Epidermal melanocyte (primary cell): Measurements from ENCODE around the gene JCAD.

Source experiments
- DNase-seq: peaks from one replicate; pipeline ENCODE4 v3.0.0; 2011; ENCODE audit warnings: low spot score; ENCODE audit not compliant: insufficient read length

The JCAD gene

DNA sequence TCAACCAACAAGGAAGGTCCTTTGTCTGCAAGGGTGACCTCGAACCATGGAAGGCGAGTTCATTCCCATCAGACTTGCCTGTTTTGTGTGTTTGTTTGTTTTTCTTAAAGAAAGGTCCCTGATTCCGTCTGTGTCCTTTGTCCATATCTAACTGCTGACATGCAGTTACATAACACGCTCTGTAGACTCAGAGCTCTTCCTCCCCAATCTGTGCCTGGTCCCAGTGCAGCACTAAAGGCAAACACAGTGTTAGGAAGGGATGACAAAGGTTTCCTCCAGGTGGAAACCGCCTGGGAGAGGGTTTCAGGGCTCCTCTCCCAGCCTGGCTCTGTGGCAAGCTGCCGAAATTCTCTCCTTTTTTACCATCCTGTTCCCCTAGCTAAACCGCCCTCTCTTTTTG, 13.4 kb downstream of the JCAD start:
- DNase-seq: no peak

- no peak for DNase-seq
Observed at GRCh38 chr10:30043476-30044270, 15.7 kb downstream of the JCAD start.

- DNase-seq: no peak
Observed at GRCh38 chr10:30042820-30043219, 16.6 kb downstream of the JCAD start.

DNA sequence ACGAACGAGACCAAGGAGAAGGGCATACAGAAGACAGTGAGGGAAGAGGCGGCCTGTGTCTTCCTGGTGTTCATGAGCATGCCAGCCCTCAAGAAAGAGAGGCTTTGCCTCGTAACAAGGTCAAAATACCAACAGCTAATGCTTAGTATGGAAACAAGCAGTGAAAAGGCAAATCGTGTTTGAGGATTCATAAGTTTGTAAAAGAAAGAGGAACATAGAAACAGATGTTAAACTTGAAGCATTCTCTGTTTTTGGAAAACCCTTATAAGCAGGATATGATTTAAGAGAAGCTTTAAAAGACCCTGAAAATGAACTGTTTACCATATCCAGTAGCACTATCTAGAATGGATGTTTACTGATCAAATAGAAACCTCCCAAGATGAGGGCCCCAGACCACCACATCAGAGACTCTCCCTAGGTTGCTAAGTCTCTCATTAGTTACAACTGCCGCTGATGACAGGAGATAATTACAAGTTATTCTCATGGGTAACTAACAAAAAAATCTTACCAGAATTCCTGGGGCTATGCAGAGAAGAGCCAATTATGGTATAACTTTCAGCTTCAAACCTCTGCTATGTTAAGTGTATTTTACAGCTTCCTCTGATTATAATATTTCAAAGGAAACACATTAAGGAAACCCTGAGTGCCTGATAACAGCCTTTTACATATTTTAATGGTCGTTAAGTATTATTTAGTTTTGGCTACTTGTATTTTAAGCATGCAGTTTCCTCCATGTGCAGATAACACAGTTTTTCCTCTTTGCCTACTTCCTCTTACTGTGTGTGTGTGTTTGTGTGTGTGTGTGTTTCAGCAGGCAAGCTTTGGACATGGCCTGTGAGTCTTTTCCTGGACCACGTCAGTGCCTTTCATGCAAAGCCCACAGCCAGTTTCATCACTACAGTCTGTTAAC, 17.9 kb downstream of the JCAD start:
- no peak for DNase-seq

GRCh38 chr10:30040597-30040996, 18.8 kb downstream of the JCAD start:
- no peak for DNase-seq

DNA sequence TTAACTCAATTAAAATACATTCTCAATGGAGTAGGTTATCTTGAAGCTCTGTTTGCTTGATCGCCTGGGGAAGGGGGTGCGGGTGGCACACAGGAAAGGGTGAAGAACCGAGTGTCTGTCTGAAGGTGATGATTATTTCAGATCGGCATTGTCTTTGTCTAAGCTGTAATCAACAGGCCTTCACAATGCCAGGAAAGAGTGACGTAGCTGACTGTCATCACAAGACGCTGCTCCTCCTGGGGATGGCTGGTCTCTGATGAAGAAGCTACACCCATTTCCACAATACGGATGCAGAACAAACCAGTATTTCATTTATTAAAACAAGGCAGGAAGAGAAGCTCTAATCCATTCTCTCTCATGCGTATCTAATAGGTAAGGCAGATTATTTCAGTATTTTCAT, 19.4 kb downstream of the JCAD start:
- no peak for DNase-seq

- DNase-seq: no peak
Observed at GRCh38 chr10:30039567-30039966, 19.8 kb downstream of the JCAD start.

DNA sequence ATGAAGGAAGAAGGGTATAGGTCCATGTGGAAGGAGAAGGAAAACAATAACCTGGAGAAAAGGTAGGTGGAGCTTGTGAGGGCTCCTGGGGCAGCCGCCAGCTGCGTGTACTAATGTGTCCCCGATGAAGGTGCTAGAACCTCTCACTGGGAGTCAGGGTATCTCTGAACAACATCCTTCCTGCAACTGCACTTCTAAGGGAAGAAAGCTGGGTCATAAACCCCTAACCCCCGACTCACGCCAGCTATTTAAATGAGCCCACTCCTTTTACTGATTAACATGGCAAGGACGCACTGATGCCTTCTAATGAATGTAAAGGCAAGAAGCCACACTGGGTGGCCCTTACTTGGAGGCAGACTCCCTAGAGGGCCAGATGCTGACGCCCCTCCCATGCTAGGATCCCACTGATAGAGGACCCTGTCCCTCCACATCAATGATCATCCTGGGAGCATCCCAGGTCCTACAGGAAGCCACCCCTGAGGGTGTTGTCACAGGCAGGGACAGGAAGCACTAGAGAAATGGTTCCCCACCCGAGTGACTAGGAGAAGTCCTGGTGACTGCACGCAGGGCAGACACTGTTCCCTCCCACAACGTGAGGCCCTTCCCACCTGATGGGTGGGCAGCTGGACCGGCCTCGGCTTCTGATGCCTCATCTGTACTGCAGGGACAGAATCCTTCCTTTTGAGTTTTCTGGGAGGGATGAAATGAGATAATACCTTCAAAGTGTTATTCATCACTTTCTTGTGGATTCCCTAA, 20.4 kb downstream of the JCAD start:
- DNase-seq: no peak

- DNase-seq: no peak
Observed at GRCh38 chr10:30037620-30038336, 21.6 kb downstream of the JCAD start.

GRCh38 chr10:30036811-30037210, 22.6 kb downstream of the JCAD start:
- no peak for DNase-seq

DNA sequence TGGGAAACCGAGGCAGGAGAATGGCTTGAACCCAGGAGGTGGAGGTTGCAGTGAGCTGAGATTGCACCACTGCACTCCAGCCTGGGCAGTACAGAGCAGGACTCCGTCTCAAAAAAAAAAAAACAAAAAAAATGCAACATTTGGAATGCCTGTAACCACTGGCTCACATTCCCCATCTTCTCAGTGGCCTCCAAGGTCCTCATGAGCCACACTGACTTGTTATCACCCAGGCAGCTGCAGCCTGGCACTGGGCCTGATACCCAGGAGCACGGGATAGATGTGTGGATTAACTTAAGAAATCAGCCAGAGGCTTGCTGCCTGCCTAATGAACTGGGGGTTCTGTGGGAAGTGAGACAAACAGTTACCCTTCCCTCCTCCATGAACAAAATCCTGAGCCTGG, 23.0 kb downstream of the JCAD start:
- no peak for DNase-seq

DNA sequence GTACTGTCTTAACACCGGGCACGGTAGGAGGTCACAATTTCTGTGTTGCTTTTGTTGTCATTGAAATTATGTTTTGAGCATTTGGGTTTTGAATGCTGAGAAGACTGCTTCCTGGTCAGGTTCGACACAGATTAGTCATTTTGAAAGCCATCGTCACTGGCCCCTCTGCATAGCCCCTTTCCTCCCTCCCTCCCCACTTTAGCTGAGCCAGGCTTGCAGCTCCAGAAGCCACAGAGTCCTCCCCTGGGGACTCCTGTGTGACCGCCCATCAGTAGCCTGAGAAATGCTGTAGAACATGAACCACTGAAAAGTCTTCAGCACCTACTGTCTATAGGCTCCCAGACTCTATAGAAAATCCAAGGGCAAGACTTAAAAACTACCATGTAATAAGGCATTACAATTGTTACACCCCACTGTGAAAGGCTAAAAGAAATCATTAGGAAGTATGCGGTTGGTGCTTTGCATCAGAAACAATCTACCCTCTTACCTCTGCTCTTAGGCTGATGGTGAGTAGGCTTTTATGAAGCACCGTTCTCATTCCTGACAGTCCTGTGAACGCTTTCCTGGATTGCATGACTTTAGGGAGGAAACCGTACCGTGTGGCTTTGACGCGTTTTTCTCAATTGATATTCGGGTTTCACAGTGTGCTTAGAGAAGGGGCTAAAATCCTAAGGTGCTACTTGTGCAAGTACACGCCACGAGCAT, 24.8 kb downstream of the JCAD start:
- DNase-seq: no peak

DNA sequence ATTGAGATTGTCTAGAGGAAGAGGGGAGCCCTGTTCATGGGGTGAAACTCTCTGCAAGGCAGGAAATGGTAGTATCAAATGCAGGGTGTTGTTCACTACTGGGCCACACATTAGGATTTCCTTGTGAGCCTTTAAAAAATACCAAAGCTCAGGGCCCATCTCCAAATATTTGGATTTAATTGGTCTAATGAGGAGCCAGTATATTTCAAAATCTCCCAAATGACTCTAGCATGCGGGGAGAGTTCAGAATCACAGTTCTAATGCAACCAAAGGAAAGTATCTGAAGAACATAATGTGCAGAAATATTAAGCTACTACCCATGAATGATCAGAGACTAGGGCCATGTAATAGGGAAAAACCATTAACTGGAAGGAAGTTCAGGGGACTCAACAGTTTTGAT, 27.3 kb downstream of the JCAD start:
- no peak for DNase-seq

DNA sequence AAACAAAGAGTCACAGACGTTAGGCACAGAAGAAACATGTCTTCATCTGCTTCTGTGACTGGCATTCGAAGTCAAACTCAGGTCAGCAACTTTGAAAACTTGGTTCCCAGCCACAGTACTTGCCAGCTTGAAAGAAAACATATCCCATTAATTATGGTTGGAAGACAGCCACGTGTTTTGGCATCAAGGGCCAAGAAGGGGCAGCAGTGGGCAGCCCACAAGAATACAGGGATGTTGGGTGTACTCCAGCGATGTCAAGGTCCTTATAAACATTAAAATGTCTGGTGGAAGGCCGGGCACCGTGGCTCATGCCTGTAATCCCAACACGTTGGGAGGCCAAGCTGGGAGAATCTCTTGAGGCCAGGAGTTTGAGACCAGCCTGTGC, 29.5 kb downstream of the JCAD start:
- DNase-seq: no peak

- DNase-seq: no peak
Observed at GRCh38 chr10:30029164-30029871, 30.1 kb downstream of the JCAD start.

DNA sequence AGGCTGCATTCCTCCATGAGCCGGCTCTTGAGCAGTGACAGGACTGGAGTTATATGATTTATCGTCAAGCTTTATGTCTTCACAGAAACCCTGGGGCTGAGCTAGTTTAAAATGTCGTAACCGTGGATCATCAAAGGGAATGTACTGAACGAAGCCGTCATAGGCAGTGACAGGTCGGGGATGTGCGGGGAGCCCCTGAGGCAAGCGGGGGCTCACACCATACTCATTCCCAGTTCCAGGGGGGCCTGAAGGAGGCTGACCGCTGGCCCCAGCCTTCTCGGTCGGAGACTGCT, 30.7 kb downstream of the JCAD start:
- DNase-seq: no peak

- no peak for DNase-seq
Observed at GRCh38 chr10:30028006-30028737, 31.2 kb downstream of the JCAD start.

DNA sequence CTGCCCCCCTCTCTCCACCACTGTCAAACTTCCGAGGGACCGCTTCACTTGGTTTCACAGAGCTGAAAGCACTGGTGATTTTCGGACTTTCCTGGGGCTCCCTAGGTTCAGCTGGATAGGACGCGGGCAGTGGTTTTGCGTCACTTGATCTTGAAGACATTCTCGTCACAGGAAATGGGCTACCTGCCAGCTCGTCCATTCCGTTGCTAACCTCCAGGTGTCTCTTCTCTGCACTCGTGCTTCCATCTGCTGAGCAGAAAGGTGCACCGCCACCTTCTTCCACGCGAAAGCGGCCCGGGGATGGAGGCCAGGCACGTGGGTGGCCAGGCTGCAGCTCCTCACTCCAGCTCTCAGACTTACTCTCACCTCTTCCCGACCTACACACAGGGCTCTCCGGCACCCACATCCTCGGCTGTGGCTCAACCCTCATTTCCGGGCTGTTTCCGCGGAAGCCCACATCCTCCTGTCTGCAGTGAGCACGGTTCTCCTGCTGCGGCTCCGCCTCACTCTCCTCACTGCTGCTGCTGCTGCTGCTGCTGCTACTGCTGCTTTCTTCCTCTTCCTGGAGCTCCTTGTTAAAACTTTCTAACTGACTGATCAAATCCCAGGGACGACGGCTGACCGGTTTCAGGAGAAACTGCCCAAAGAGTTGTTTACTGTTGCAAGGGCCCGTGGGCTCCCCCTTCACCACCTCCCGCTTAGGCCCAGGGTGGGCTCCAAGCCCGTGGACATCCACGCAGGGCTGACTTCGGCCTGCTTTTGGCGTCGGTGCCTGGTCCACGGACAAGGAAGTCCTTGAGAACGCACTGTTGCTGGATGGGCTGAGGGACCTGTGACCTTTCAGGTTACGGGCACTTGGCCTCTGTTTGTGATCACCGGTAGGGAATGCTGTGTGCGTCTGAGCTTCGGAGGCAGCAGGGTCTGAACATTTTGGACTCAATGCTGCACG, 32.1 kb downstream of the JCAD start:
- no peak for DNase-seq
